Neural cell (in vitro differentiated cells): ENCODE results near the gene PDE8B.

ENCODE experiments used
- EP300 ChIP-seq: fragments of 450-650 bp; conservative IDR thresholded peaks from 2 replicates; pipeline ENCODE4 v1.6.1; 2014; ENCODE audit warnings: antibody characterized with exemption, mild to moderate bottlenecking, moderate library complexity; ENCODE audit not compliant: poor library complexity, severe bottlenecking
- EZH2 ChIP-seq: fragments of 200-600, 300-800 bp; shearing (Covaris generic), sonication (generic); IDR thresholded peaks from 2 replicates; pipeline ENCODE4 v1.6.1; 2014; ENCODE audit warnings: antibody characterized with exemption, low read length, borderline replicate concordance, mild to moderate bottlenecking; ENCODE audit not compliant: insufficient read depth, poor library complexity, severe bottlenecking
- MXI1 ChIP-seq: fragments of 450-650 bp; conservative IDR thresholded peaks from 2 replicates; pipeline ENCODE4 v1.6.1; 2014; ENCODE audit warnings: antibody characterized with exemption, mild to moderate bottlenecking; ENCODE audit not compliant: poor library complexity, severe bottlenecking
- POLR2AphosphoS5 ChIP-seq: IDR thresholded peaks from 2 replicates; pipeline ENCODE4 v1.6.1; 2012
- SMC3 ChIP-seq: fragments of 450-650 bp; conservative IDR thresholded peaks from 2 replicates; pipeline ENCODE4 v1.6.1; 2014; ENCODE audit warnings: antibody characterized with exemption, mild to moderate bottlenecking, moderate library complexity; ENCODE audit not compliant: poor library complexity
- TAF1 ChIP-seq: IDR thresholded peaks from 2 replicates; pipeline ENCODE4 v1.6.1; 2012; ENCODE audit warnings: low read depth
- TF ChIP-seq, protein P1 (sequence below): fragments of 450-650 bp; IDR thresholded peaks from 2 replicates; pipeline ENCODE4 v1.5.1; 2014; ENCODE audit warnings: antibody characterized with exemption, mild to moderate bottlenecking, moderate library complexity; ENCODE audit not compliant: poor library complexity, severe bottlenecking
- TF ChIP-seq, protein P2 (sequence below): IDR thresholded peaks from 2 replicates; pipeline ENCODE4 v1.6.1; 2012; ENCODE audit warnings: borderline replicate concordance

DNA sequence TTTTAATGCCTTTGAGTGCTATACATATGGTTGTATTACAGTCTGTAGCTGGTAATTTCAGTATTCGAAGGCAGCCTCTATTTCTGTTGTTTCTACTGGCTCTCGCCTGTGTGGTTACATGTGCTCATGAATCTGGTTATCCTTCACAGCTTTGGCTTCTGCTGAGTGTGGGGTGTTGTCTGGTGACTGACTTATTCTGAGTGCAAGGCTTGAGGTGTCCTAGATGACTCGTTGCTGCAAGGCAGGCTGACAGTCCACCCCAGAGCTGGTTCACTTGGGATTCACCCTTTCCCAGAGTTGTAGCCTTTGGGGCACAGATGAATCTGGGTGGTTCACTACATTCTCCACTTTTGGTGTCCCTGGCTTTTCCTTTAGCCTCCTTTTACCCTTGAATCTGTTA, 41.4 kb downstream of the PDE8B start:
- TF ChIP-seq, protein P1, sequence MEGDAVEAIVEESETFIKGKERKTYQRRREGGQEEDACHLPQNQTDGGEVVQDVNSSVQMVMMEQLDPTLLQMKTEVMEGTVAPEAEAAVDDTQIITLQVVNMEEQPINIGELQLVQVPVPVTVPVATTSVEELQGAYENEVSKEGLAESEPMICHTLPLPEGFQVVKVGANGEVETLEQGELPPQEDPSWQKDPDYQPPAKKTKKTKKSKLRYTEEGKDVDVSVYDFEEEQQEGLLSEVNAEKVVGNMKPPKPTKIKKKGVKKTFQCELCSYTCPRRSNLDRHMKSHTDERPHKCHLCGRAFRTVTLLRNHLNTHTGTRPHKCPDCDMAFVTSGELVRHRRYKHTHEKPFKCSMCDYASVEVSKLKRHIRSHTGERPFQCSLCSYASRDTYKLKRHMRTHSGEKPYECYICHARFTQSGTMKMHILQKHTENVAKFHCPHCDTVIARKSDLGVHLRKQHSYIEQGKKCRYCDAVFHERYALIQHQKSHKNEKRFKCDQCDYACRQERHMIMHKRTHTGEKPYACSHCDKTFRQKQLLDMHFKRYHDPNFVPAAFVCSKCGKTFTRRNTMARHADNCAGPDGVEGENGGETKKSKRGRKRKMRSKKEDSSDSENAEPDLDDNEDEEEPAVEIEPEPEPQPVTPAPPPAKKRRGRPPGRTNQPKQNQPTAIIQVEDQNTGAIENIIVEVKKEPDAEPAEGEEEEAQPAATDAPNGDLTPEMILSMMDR, result no peak
- no peak for TF ChIP-seq TAF1
- TF ChIP-seq POLR2AphosphoS5, result no peak
- TF ChIP-seq EZH2, result no peak
- no peak for TF ChIP-seq MXI1
- TF ChIP-seq SMC3, result no peak
- TF ChIP-seq, protein P2, sequence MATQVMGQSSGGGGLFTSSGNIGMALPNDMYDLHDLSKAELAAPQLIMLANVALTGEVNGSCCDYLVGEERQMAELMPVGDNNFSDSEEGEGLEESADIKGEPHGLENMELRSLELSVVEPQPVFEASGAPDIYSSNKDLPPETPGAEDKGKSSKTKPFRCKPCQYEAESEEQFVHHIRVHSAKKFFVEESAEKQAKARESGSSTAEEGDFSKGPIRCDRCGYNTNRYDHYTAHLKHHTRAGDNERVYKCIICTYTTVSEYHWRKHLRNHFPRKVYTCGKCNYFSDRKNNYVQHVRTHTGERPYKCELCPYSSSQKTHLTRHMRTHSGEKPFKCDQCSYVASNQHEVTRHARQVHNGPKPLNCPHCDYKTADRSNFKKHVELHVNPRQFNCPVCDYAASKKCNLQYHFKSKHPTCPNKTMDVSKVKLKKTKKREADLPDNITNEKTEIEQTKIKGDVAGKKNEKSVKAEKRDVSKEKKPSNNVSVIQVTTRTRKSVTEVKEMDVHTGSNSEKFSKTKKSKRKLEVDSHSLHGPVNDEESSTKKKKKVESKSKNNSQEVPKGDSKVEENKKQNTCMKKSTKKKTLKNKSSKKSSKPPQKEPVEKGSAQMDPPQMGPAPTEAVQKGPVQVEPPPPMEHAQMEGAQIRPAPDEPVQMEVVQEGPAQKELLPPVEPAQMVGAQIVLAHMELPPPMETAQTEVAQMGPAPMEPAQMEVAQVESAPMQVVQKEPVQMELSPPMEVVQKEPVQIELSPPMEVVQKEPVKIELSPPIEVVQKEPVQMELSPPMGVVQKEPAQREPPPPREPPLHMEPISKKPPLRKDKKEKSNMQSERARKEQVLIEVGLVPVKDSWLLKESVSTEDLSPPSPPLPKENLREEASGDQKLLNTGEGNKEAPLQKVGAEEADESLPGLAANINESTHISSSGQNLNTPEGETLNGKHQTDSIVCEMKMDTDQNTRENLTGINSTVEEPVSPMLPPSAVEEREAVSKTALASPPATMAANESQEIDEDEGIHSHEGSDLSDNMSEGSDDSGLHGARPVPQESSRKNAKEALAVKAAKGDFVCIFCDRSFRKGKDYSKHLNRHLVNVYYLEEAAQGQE, result no peak
- TF ChIP-seq EP300, result no peak
